H1 (cell line): Measurements from ENCODE around the gene ARHGAP12. TPM values are rescaled to one million over a fixed set of nuclear protein-coding genes. Genes with fewer than 3 reads are reported as not detected.
A peak's percentile ranks its signal among the peaks of the same experiment; 100 is the strongest.

Experiments used
- CTCF ChIA-PET: fragments of 300-600 bp; sonication (Branson Sonifier 250); formaldehyde crosslinking; loops from one replicate; lab custom pipeline; 2021; ENCODE audit not compliant: partially characterized antibody; lab: Charles Lee
- POLR2A ChIA-PET: fragments of 300-600 bp; sonication (Branson Sonifier 250); formaldehyde crosslinking; loops from one replicate; lab custom pipeline; 2021; ENCODE audit warnings: inconsistent platforms; ENCODE audit not compliant: partially characterized antibody; lab: Charles Lee
- DNase-seq, 2 experiments: peaks; one replicate each; pipeline versions ENCODE4 v3.0.0 to v3.0.0-alpha.2; 2010 to 2022; ENCODE audit warnings: low spot score in 2 of 2, low read depth in 1 of 2, mixed read lengths in 1 of 2
- FAIRE-seq: peaks from 2 replicates; lab custom pipeline; 2011; peaks lifted over from hg19 to GRCh38; lab: Jason Lieb, UNC
- H2AFZ ChIP-seq: 2 replicates; pipeline ENCODE4 v1.8.1; 2012; ENCODE audit warnings: low read length, inconsistent platforms
- H2AK5ac ChIP-seq: 2 replicates; pipeline ENCODE4 v1.6.1; 2013; ENCODE audit warnings: low read depth, low read length
- H2BK120ac ChIP-seq: replicated peaks from 2 replicates; pipeline ENCODE3; 2013; ENCODE audit warnings: low read depth, low read length, inconsistent platforms
- H2BK12ac ChIP-seq: 2 replicates; pipeline ENCODE4 v1.6.1; 2013; ENCODE audit warnings: low read depth, low read length
- H2BK15ac ChIP-seq: 2 replicates; pipeline ENCODE4 v1.6.1; 2013; ENCODE audit warnings: low read length
- H2BK20ac ChIP-seq: 2 replicates; pipeline ENCODE4 v1.6.1; 2013; ENCODE audit warnings: low read length
- H2BK5ac ChIP-seq: 2 replicates; pipeline ENCODE4 v1.6.1; 2013; ENCODE audit warnings: low read depth, low read length
- H3K14ac ChIP-seq: 2 replicates; pipeline ENCODE4 v1.6.1; 2013; ENCODE audit warnings: inconsistent platforms; ENCODE audit not compliant: insufficient read length
- H3K18ac ChIP-seq: 2 replicates; pipeline ENCODE4 v1.6.1; 2013; ENCODE audit warnings: low read length; ENCODE audit errors: extremely low read depth
- H3K23ac ChIP-seq: 2 replicates; pipeline ENCODE4 v1.6.1; 2013; ENCODE audit warnings: inconsistent platforms; ENCODE audit not compliant: insufficient read length
- H3K23me2 ChIP-seq: 2 replicates; pipeline ENCODE4 v1.6.1; 2013; ENCODE audit warnings: low read depth, low read length
- H3K27ac ChIP-seq: 2 replicates; pipeline ENCODE4 v1.6.1; 2011; ENCODE audit warnings: low read depth, low read length, inconsistent platforms
- H3K27me3 ChIP-seq, 4 experiments: replicated peaks in 1 of 4; 1 replicate in 1 of 4; 2 replicates in 3 of 4; pipeline versions ENCODE4 v1.6.1 to v1.8.1; 2011 to 2013; ENCODE audit warnings: low read length in 3 of 4, mild to moderate bottlenecking in 3 of 4, inconsistent platforms in 2 of 4, mixed read lengths in 2 of 4, moderate library complexity in 1 of 4; ENCODE audit not compliant: control insufficient read depth in 3 of 4, insufficient read depth in 3 of 4; ENCODE audit errors: extremely low read depth in 1 of 4
- H3K36me3 ChIP-seq, 4 experiments: 2 replicates each; pipeline versions ENCODE4 v1.6.1 to v1.8.1; 2011 to 2013; ENCODE audit warnings: mild to moderate bottlenecking in 4 of 4, low read length in 3 of 4, moderate library complexity in 2 of 4, control low read depth in 1 of 4, inconsistent platforms in 1 of 4; ENCODE audit not compliant: insufficient read depth in 4 of 4, control insufficient read depth in 2 of 4
- H3K4ac ChIP-seq: replicated peaks from 2 replicates; pipeline ENCODE3; 2013; ENCODE audit warnings: low read length, low read depth, mixed read lengths, inconsistent platforms; ENCODE audit not compliant: insufficient read length
- H3K4me1 ChIP-seq, 4 experiments: replicated peaks in 1 of 4; 1 replicate in 1 of 4; 2 replicates in 3 of 4; pipeline versions ENCODE4 v1.6.1 to v1.8.1; 2011 to 2013; ENCODE audit warnings: low read length in 3 of 4, inconsistent platforms in 2 of 4, mixed read lengths in 1 of 4; ENCODE audit not compliant: insufficient read depth in 4 of 4, control insufficient read depth in 3 of 4
- H3K4me2 ChIP-seq, 2 experiments: 2 replicates each; pipeline versions ENCODE4 v1.6.1 to v1.8.1; 2011 to 2013; ENCODE audit warnings: low read depth in 2 of 2, low read length in 2 of 2, control low read depth in 1 of 2, inconsistent platforms in 1 of 2, mild to moderate bottlenecking in 1 of 2; ENCODE audit not compliant: insufficient read depth in 1 of 2
- H3K4me3 ChIP-seq, 4 experiments: fragments of 200-600, 300-600 bp in 1 of 4; sonication (generic), shearing (Covaris generic), sonication (Bioruptor Twin) in 1 of 4; 2 replicates each; pipeline versions ENCODE4 v1.5.1 to v1.8.1; 2011 to 2016; ENCODE audit warnings: low read length in 4 of 4, low read depth in 3 of 4, control low read depth in 2 of 4, inconsistent platforms in 2 of 4, mild to moderate bottlenecking in 2 of 4, mixed read lengths in 1 of 4, moderate library complexity in 1 of 4; ENCODE audit not compliant: insufficient read depth in 2 of 4; ENCODE audit errors: extremely low read depth in 1 of 4
- H3K56ac ChIP-seq: replicated peaks from 2 replicates; pipeline ENCODE3; 2013; ENCODE audit warnings: low read depth, mild to moderate bottlenecking, mixed read lengths, low read length, inconsistent platforms; ENCODE audit not compliant: insufficient read length
- H3K79me1 ChIP-seq: 2 replicates; pipeline ENCODE4 v1.6.1; 2013; ENCODE audit warnings: low read depth, low read length, control low read depth
- H3K79me2 ChIP-seq, 2 experiments: 2 replicates each; pipeline versions ENCODE4 v1.6.1 to v1.8.1; 2012 to 2013; ENCODE audit warnings: low read length in 2 of 2, mild to moderate bottlenecking in 2 of 2, inconsistent platforms in 1 of 2; ENCODE audit not compliant: insufficient read depth in 2 of 2, control insufficient read depth in 1 of 2
- H3K9ac ChIP-seq, 4 experiments: replicated peaks in 1 of 4; 1 replicate in 1 of 4; 2 replicates in 3 of 4; pipeline versions ENCODE4 v1.6.1 to v1.8.1; 2011 to 2013; ENCODE audit warnings: low read depth in 3 of 4, low read length in 3 of 4, control low read depth in 2 of 4, mild to moderate bottlenecking in 2 of 4, moderate library complexity in 2 of 4, inconsistent platforms in 1 of 4; ENCODE audit errors: extremely low read depth in 1 of 4
- H3K9me3 ChIP-seq, 2 experiments: 2 replicates each; pipeline versions ENCODE4 v1.6.1 to v1.8.1; 2012 to 2013; ENCODE audit warnings: mild to moderate bottlenecking in 2 of 2, moderate library complexity in 2 of 2, control low read depth in 1 of 2, inconsistent platforms in 1 of 2, low read depth in 1 of 2, low read length in 1 of 2, mixed read lengths in 1 of 2; ENCODE audit not compliant: insufficient read depth in 2 of 2
- H4K20me1 ChIP-seq, 2 experiments: replicated peaks in 1 of 2; 2 replicates each; pipeline versions ENCODE3 to v1.8.1; 2011 to 2013; ENCODE audit warnings: inconsistent platforms in 2 of 2, low read length in 2 of 2, mild to moderate bottlenecking in 1 of 2; ENCODE audit not compliant: insufficient read depth in 2 of 2, control insufficient read depth in 1 of 2
- H4K5ac ChIP-seq: 2 replicates; pipeline ENCODE4 v1.6.1; 2013; ENCODE audit warnings: low read length, low read depth, mixed read lengths, inconsistent platforms; ENCODE audit not compliant: insufficient read length
- H4K8ac ChIP-seq: 2 replicates; pipeline ENCODE4 v1.8.0; 2013; ENCODE audit warnings: mild to moderate bottlenecking, moderate library complexity, low read length, inconsistent platforms; ENCODE audit not compliant: insufficient read depth; ENCODE audit errors: extremely low read depth
- H4K91ac ChIP-seq: replicated peaks from 2 replicates; pipeline ENCODE3; 2013; ENCODE audit warnings: low read length, mixed read lengths, inconsistent platforms; ENCODE audit not compliant: insufficient read length
- CREB1 ChIP-seq: IDR thresholded peaks from 2 replicates; pipeline ENCODE4 v1.6.1; 2012; ENCODE audit warnings: inconsistent platforms
- CTBP2 ChIP-seq: IDR thresholded peaks from 2 replicates; pipeline ENCODE4 v1.7.0; 2011; ENCODE audit warnings: borderline replicate concordance, mild to moderate bottlenecking, moderate library complexity, mixed read lengths, low read length; ENCODE audit not compliant: insufficient read depth, insufficient read length
- EP300 ChIP-seq, 2 experiments: IDR thresholded peaks; 1 replicate in 1 of 2; 2 replicates in 1 of 2; pipeline ENCODE4 v1.6.1; 2011 to 2012; ENCODE audit warnings: low read depth in 2 of 2, low read length in 2 of 2, mild to moderate bottlenecking in 2 of 2, borderline replicate concordance in 1 of 2, inconsistent platforms in 1 of 2, moderate library complexity in 1 of 2
- JUN ChIP-seq: IDR thresholded peaks from 2 replicates; pipeline ENCODE4 v1.6.1; 2011; ENCODE audit warnings: low read depth, mild to moderate bottlenecking, improper control_type of control experiment, low read length
- RNF2 ChIP-seq: fragments of 200-900, 300-1000 bp; sonication (generic); IDR thresholded peaks from 2 replicates; pipeline ENCODE4 v1.7.1; 2016; ENCODE audit warnings: borderline replicate concordance, low read depth, mild to moderate bottlenecking, antibody characterized with exemption, low read length; ENCODE audit not compliant: poor library complexity, severe bottlenecking; ENCODE audit errors: missing control alignments
- SAP30 ChIP-seq: fragments of 300-600 bp; sonication (generic); IDR thresholded peaks from 2 replicates; pipeline ENCODE4 v1.7.1; 2012; ENCODE audit warnings: low read length, moderate library complexity, mild to moderate bottlenecking, inconsistent platforms; ENCODE audit not compliant: insufficient read depth, insufficient replicate concordance
- SIRT6 ChIP-seq: IDR thresholded peaks from one replicate; pipeline ENCODE4 v1.7.1; 2012; ENCODE audit warnings: low read length, inconsistent platforms
- WGBS, 2 experiments: shearing (Covaris generic) in 1 of 2; methylation state at CpG; one replicate each; pipeline versions ENCODE4 v1.1.6 to v1.1.7; 2013 to 2015; ENCODE audit warnings: low lambda C conversion rate in 2 of 2, mixed read lengths in 2 of 2, inconsistent platforms in 1 of 2, low coverage in 1 of 2, missing lambda C conversion rate in 1 of 2; ENCODE audit not compliant: insufficient replicate concordance in 2 of 2, insufficient coverage in 1 of 2, insufficient read length in 1 of 2; ENCODE audit errors: extremely low coverage in 1 of 2, missing lambda C conversion rate in 1 of 2; 5-methylcytosine and 5-hydroxymethylcytosine counted together
- polyA plus RNA-seq, 7 experiments: library from polyadenylated mRNA; depleted of rRNA in 3 of 7; stranded (reverse) in 5 of 7; unstranded in 2 of 7; fragments of >200 nt in 5 of 7; fragments of 200-250 nt in 2 of 7; gene quantifications; 1 replicate in 5 of 7; 2 replicates in 1 of 7; 4 replicates in 1 of 7; pipeline versions ENCODE4 v1.2.1 to v1.2.3, GENCODE V29; 2011 to 2013; ENCODE audit warnings: missing spikeins in 2 of 7, mixed read lengths in 2 of 7
- total RNA-seq: library from RNA; stranded (reverse); fragmentation: NEBNext Ultra II Directional; extraction: Animal tissue kit (Norgen Biotek cat#: 25700); gene quantifications from 2 replicates; pipeline ENCODE4 v1.2.1, GENCODE V29; 2021

Gene ARHGAP12
- total and polyA plus RNA-seq, 2 of the 8 experiments (the other 6 are each of a cell fraction or from before 2014, with no cell fraction given) = 10.1 to 39.0 TPM

DNA sequence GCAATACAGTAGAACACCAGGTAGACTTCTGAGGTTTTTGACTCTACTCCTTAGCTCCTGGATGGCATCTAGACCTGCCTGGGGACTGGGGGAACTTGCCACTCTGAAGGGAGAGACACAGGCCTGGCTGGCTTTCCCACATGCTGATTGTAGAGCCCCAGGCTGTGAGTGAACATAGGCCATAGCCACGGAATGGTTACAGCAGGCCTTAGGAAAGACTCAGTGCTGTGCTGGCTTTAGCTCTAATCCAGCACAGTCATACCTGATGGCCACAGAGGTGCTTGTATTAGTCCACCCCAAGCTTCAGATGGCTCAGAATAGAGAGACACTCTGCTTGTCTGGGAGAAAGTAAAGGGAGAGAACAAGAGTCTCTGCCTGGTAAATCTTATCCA is 35.0 kb upstream of the ARHGAP12 start:
- H2AFZ ChIP-seq = no peak overlapping the region
- no peak overlapping the region for H2BK15ac ChIP-seq
- FAIRE-seq = no peak
- no peaks in the 10 kb centered on the region for H3K36me3 ChIP-seq
- H2BK120ac ChIP-seq = no peak overlapping the region
- H2AK5ac ChIP-seq = peak overlapping the region; percentile 54; the same call in 1 of the 2 replicates
- H3K23me2 ChIP-seq = no peaks in the 10 kb centered on the region
- no peak overlapping the region for H3K9ac ChIP-seq
- POLR2A ChIA-PET = no interaction called here
- H4K91ac ChIP-seq = no peak overlapping the region
- no peaks in the 10 kb centered on the region for H4K20me1 ChIP-seq
- H3K9me3 ChIP-seq = no peaks in the 10 kb centered on the region
- H3K4me2 ChIP-seq = no peak overlapping the region
- H2BK5ac ChIP-seq = no peak overlapping the region
- no peaks in the 10 kb centered on the region for H3K27me3 ChIP-seq
- H3K79me2 ChIP-seq = no peaks in the 10 kb centered on the region
- 63% methylated on average over 1 of the region's 1 CpG; no CpG with 5 or more reads in 1 of the 2 experiments for WGBS, 2 experiments
- H3K56ac ChIP-seq = no peak overlapping the region
- H3K4me1 ChIP-seq = no peaks in the 10 kb centered on the region
- H4K8ac ChIP-seq = peak overlapping the region; percentile 62; the same call in 1 of the 2 replicates
- H2BK20ac ChIP-seq = no peak overlapping the region
- no peak overlapping the region for H3K18ac ChIP-seq
- H3K23ac ChIP-seq = no peak overlapping the region
- H3K27ac ChIP-seq = no peak overlapping the region
- no peak overlapping the region for H3K14ac ChIP-seq
- H3K4ac ChIP-seq = no peak overlapping the region
- H3K79me1 ChIP-seq = no peaks in the 10 kb centered on the region
- TF ChIP-seq EP300 (IDR thresholded peaks at IDR 0.05; ENCODE audit: borderline replicate concordance in 1 of 2, low read depth in 2 of 2, low read length in 2 of 2) (no peak), CTBP2 (no peak), RNF2 (no peak), JUN (no peak), SIRT6 (no peak), SAP30 (no peak), CREB1 (no peak)
- no peak overlapping the region for H4K5ac ChIP-seq
- no peak overlapping the region for H2BK12ac ChIP-seq
- CTCF ChIA-PET = interaction anchor here (1.4 kb wide), 1 partner anchor 127 kb away, joined by 3 read pairs; no protein-coding TSS in a partner anchor
- DNase-seq = no peak
- H3K4me3 ChIP-seq = no peak overlapping the region
